HG03097 (cell line): ENCODE results near the gene MAPK8.
"Not testable (repeated sequence)": the region's sequence is repeated elsewhere in the genome, so short reads cannot be mapped to it uniquely, and the experiment has no call there.

Experiments used
- ATAC-seq: cut with Tn5 transposase; IDR thresholded peaks from one replicate; pipeline ENCODE4 v1.9.1; 2021; ENCODE audit not compliant: unreplicated experiment, low FRiP score

MAPK8 gene

DNA sequence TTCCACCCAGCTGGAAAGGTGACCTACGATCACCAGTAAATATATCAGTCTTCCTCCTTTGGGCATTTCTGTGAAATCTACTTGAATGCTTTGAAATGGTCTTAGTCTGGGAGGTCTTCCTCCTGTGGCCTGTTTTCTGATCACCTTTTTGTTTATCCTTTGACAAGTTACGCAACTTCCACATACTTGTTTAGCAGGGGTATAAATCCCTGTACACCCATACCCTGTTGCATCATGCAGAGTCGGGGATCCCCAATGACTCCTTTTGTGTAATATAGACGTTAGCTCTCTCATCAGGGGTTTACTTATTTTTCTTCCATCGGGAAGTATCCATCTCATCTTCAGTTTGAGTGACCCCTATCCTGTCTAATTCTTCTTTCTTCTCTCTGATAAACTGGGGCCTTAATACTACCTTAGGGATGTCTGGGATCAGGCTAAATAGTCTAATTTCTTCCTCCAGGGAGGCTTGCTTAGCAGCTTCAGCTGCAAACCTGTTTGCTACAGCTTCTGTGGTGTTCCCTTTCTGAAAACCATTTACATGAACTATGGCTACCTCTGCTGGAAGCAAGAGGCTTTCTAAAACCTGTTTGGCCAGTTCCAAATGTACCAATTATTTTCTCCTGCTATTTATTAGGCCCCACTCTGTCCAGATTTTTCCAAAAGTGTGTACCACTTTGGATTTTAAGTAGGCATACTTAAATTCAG is 25.8 kb downstream of the MAPK8 start:
- ATAC-seq, result no peak

DNA sequence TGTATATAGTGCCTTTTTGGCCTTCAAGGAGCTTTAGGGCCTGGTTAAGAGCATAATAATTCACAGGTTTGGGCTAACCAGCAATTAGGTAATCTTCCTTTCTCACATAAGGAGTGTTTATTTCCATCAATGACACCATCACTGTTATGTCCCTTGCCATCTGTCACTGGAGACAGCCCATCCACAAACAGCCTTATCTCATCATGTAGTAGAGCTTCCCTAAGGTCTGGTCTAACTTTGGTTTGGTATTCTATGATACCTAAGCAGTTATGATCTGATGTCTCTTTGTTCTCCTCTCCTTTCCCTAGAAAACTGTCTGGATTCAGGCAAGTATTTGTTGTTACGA is 26.4 kb downstream of the MAPK8 start:
- no peak for ATAC-seq

DNA sequence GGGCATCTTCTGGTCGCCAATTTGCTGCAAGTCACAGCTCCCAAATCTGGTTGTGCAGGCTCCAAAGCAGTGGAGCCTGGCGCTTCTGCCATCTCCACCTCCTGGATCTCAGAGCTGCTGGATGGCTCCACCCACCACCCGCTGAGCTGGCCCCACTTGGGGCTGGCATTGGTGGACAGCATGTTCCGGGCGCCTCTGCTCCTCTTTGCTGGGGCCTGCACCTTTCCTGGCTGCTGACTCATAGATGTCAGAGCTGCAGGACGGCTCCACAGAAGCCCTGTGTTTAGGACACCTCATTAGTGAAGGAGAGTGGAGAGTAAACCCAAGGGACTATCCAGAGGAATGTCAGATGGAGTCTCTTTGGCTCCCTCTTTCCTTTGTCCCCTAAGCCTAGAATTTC is 27.4 kb downstream of the MAPK8 start:
- ATAC-seq, result no peak

DNA sequence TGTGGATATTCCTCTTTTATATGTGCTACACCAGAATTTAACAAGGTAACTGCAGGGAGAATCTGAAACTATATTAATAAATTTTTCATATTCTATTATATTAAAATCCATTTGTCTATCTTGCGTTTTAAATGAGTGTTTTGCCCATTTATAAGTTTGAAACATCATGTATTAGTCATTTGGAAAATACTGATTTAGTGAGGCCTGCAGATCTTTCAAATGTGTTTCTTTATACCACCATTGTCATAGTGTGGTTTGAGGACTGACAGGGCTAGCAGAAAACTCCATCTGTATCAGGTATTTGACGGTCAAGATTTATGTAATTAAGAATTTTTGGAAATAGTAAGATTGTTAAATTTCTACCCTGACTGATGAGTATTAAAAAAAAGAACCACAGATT is 29.3 kb downstream of the MAPK8 start:
- no peak for ATAC-seq

DNA sequence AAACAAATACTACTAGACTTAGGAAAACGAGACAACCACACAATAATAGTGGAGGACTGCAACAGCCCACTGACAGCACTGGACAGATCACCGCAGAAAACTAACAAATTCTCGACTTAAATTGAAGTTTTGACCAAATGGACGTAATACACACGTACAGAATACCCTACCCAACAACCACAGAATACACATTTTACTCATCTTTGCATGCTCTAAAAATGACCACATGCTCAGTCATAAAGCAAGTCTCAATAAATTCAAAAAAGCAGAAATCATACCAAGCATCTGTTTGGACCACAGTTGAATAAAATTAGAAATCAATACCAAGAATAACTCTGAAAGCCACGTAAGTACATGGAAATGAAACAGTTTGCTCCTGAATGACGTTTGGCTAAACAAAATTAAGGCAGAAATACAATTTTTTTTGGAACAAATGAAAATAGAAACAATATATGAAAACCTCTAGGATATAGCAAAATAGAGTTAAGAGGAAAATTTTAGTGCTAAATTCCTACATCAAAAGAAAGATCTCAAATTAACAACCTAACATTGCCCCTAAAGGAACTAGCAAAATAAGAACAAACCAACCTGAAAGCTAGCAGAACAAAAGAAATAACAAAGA is 30.6 kb downstream of the MAPK8 start:
- peak; percentile 66 for ATAC-seq

DNA sequence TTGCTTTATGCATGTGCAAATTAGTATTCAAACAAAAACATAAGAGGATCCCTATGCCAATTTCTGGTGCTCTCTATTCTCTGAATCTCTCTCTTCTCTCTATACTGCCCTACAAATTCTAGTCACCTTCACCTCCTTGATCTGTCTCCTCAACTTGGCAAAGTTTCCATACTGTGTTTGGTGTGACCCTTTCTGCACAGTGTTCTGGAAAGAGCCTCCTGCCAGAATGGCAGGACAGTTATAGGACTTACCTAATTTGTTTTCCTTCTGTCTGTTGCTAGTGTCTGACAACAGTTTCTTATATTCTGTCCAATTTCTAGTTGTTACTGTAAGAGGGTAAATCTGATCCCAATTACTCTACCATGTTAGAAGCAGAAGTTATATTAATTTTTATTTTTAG is 34.3 kb downstream of the MAPK8 start:
- no peak for ATAC-seq

DNA sequence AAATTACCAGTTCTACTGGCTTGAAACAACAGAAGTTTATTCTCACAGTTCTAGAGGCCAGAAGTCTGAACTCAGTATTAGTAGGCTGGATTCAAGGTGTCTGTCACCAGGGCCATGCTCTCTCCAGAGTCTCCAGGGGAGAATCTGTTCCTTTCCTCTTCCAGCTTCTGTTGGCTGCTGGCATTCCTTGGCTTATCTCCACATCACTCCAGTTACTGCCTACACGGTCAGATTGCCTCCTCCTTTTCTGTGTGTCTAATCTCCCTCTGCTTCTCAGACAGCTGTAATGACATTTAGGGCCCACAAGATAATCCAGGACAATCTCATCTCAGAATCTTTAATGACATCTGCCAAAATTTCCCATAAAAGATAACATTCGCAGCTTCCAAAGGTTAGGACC is 36.6 kb downstream of the MAPK8 start:
- ATAC-seq, result no peak

DNA sequence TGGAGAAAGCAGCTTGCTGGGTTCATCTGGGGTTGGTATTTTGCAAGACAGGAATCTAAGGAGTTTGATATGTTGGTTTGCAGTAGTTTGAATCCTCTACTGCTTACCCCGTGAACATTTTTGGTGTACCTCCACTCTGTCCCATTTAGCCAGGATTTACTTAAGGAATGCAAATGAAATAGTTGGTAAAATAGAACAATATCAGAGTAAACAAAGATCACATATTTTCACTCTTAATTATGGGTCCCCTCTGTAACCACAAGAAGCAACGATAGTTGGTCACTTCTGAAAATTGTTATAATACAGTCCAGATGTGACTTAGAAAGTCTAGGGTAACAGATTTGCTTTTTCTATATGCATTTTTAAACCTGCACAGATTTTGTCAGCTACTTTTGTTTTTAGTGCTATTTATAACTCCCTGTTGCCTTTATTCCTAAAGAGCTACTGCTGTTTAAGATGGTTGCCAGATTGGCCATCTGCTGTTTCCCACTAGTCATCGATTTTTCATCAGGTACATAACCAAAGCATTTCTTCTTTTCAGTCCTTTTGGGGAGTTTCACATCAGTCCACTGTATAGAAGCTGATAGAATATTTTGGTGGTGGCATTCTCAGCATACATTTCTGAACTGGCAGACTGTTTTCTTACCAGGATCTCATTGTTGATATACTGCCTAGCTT is 37.6 kb downstream of the MAPK8 start:
- ATAC-seq, result no peak

DNA sequence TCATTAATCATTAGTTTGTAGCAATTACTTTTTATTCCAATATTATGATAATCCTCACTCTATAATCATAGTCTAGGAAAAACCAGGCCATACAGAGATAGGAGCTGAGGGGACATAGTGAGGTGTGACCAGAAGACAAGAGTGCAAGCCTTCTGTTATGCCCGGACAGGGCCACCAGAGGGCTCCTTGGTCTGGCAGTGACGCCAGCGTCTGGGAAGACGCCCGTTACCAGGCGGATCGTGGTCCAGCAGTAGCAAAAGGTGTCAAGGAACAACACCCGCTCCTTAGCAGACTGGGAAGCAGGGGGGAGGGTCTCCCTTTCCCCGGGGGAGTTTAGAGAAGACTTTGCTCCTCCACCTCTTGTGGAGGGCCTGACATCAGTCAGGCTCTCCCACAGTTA is 39.8 kb downstream of the MAPK8 start:
- ATAC-seq, result not testable (repeated sequence)

DNA sequence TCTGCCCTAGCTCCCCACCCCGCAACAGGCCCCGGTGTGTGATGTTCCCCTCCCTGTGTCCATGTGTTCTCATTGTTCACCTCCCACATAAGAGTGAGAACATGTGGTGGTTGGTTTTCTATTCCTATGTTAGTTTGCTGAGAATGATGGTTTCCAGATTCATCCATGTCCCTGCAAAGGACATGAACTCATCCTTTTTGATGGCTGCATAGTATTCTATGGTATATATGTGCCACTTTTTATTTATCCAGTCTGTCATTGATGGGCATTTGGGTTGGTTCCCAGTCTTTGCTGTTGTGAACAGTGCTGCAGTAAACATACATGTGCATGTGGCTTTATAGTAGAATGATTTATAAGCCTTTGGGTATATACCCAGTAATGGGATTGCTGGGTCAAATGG is 41.1 kb downstream of the MAPK8 start:
- not testable (repeated sequence) for ATAC-seq

DNA sequence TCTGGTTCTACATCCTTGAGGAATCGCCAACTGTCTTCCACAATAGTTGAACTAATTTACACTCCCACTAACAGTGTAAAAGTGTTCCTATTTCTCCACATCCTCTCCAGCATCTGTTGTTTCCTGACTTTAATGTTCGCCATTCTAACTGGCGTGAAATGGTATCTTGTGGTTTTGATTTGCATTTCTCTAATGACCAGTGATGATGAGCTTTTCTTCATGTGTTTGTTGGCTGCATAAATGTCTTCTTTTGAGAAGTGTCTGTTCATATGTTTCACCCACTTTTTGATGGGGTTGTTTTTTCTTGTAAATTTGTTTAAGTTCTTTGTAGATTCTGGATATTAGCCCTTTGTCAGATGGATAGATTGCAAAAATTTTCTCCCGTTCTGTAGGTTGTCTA is 41.5 kb downstream of the MAPK8 start:
- not testable (repeated sequence) for ATAC-seq

DNA sequence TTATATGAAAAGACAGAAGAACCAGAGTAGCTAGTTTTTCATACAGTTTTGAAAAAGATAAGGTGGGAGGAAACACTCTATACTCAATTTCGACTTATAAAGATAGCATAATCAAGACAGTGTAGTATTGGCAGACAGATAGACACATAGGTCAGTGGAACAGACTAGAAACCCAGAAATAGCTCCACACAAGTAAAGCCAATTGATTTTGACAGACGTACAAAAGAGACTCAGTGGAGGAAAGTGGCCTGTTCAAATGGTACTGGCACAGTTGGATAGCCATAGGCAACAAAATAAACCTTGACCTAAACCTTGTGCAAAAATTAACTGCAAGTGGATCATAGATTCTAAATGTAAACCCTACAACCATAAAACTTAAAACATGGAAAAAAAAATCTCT is 46.8 kb downstream of the MAPK8 start:
- no peak for ATAC-seq

DNA sequence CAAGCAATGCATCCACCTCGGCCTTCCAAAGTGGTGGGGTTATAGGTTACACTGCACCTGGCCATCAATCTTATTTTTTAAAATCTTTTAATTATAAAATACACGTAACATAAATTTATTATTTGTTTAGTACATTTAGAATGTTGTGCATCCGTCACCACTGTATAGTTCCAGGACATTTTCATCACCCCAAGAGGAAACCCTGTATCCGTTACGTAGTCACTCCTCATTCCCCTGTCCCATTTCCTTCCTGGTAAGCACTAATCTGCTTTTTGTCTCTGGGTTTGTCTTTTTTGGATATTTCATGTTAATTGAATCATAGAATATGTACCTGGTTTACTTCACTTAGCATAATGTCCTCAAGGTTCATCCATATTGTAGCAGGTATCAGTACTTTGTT is 51.2 kb downstream of the MAPK8 start:
- no peak for ATAC-seq

DNA sequence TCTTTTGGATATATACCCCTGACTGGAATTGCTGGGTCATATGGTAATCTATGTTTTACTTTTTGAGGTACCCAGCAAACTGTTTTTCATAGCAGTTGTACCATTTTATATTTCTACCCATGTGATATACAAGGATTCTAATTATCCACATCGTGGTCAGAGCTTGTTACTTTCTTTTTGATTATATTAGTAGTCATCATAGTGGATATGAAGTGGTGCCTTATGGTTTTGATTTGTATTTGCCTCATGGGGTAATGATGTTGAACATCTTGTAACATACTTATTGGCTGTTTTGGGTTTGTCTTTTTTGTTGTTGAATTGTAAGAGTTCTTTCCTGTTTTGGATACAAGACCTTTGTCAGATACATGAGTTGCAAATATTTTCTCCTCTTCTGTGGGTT is 51.7 kb downstream of the MAPK8 start:
- ATAC-seq, result no peak

DNA sequence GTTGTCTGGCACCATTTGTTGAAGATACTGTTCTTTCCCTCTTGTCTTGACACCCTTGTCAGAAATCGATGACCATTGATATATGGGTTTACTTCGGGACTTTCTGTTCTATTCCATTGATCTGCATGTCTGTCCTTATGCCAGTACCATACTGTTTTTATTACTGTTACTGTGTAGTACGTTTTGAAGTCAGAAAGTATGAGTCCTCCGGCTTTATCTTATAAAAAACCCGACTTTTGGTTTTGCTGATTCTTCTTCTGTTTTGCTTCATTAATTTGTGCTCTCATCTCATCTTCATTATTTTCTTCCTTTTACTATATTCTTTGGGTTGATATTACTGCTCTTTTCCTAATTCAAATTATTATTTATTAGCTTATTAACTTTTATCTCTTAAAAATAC is 52.4 kb downstream of the MAPK8 start:
- no peak for ATAC-seq

DNA sequence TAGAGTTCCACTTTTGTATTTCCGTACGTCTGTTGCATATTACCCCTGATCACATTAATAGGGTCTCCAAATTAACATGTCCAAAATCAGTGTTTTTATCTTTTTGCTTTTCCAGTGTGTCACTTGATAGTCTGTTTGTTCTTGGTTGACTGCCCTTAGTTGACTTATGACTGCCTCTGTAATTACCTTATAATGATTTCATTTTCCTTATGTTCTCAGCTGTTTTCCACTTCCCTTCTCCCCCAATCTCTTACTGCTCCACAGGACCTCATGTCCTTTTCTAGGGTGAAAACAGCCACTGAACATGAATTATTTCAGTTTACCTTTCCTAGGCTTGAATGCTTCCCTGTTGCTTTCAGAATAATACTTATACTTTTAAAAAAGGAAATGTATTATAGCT is 54.7 kb downstream of the MAPK8 start:
- no peak for ATAC-seq

DNA sequence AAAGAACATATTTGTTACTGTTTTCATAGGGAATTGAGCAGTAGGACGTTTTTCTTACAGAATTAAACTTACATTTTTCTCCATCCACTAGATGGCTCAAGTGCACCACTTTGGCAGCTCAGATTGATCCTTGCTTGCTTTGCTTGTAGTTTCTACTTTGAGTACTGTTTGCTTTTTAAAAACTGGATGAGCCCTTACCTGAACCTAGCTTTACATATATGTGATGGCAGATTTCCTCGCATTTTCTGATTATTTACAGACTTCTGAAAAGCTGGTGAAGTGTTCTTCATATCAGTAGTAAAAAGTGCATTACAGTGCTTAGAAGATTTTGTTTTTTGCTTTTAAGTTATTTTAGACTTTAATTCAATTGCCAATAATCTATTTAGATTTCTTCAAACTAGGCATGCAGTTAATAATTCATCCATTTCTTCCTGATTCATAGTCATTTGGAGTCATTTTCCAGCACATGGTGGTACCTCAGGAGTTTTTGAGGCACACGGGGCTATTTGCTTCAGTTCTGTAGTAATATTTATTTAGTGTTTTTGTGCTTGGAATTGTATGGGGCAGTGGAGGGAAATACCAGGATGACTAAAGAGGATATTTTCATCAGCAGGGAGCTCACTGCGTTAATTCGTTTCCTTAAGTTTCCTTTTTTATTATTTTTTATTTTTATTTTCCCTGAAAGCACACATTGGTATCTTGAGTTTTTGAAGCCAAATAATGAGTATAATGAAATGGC is 57.3 kb downstream of the MAPK8 start:
- ATAC-seq, result no peak

DNA sequence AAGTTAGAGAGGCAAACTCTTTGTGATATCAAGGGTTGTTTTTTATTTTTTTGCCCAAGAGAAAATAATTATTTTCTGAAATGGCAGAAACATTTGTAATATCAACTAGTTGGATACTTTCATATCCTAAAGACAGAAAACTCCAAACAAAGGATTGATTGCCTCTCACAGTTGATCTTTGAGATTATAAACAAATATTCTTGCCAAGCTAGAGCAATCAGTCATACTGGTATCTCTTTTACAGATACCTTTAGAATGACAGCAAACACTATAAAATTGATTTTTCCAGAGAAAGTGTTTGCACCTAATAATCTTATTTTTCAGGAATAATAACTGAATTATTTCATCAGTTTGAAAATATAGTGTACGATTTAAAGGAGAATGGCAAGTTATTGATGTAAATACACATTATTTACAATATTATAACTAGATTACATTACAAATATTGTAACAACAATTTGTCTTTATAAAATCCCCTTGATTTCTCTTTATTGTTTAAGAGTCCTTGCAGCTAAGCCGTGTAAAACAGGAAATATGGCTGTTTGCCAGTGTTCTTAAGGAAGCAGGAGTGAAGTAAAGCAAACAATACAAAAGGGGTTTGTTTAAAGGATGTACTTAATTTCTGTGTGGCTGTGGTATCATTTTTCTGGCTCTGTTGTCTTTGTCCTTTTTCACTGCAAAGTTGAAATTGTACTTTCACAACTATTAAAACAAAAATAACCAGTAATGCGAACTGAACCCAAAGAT is 58.4 kb downstream of the MAPK8 start:
- ATAC-seq, result no peak

DNA sequence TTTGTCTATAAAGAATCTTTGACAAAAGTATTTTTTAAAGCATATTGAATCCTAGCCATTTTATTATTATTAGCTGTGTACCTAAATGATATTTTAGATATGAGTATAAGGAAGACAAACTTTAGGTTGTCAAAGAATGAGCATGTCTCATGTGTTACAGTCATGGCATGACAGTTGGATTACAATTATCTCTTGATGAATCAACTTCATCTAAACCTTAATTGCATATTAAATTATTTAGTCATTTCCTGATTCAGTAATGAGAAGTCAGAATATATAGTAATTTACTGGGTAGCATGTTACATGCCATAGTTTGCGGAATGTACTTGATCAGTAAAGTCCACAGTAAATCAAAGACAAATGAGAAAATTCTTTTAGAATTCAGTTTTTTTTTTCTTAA is 59.2 kb downstream of the MAPK8 start:
- no peak for ATAC-seq

DNA sequence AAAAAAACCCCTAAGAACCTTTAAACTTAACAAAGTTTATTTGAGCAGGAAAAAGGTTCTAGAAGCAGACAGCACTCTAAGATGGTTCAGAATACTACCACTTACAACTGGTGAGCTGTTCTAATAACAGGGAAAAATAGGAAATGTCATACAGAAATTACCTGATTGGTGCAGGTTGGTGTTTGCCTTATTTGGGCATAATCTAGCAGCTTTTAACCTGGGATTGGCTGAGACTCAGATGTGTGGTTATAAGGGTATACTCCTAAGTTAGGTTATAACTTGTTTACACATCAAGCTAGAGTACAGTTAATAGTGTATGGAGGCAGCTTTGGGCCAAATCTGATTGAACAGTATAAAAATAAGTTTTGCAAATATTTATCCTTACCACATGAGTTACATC is 59.8 kb downstream of the MAPK8 start:
- ATAC-seq, result no peak

DNA sequence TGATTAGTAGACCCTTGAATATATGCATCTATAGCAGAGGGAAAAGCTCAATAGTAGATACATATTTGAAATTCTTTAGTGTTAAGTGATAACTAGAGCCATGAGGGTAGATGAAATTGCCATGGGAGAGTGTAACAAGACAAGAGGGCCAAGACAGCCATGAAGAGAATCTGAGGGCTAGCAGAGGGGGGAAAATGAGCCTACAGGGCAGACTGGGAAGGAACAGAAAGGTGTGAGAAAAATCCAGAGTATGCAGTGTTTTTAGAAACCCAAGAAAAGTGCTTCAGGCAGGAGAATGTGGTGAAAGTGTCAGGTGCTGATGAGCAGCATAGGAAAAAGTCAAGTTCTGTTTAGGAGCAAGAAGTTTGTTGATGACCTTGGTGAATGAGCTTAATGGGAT is 63.0 kb downstream of the MAPK8 start:
- no peak for ATAC-seq
